ENCODE data around the gene TXNDC12.
"Not testable (repeated sequence)": the region's sequence is repeated elsewhere in the genome, so short reads cannot be mapped to it uniquely, and the experiment has no call there.

The TXNDC12 gene

GRCh38 chr1:52045666-52046195 is 9.3 kb downstream of the TXNDC12 start:
- DNase-seq: not testable (repeated sequence)

GRCh38 chr1:52045236-52045635 is 9.8 kb downstream of the TXNDC12 start:
- no peak for DNase-seq

GRCh38 chr1:52041551-52042185 is 13.3 kb downstream of the TXNDC12 start:
- DNase-seq: no peak

GRCh38 chr1:52037909-52038308 is 17.1 kb downstream of the TXNDC12 start:
- no peak for DNase-seq

GRCh38 chr1:52037402-52037814 is 17.6 kb downstream of the TXNDC12 start:
- no peak for DNase-seq

GRCh38 chr1:52034050-52034384 is 21.0 kb downstream of the TXNDC12 start:
- DNase-seq: no peak

- peak; percentile 91 to 93 for DNase-seq
These were observed 21.6 kb downstream of the TXNDC12 start, which contains the start of gene KTI12 for GRCh38 chr1:52033190-52034049. TSS of gene KTI12 (minus strand) at chr1:52033810. CDS start at chr1:52033761, 49 bp downstream.

- DNase-seq: peak; percentile 11 to 13
These were observed 22.2 kb downstream of the TXNDC12 start for GRCh38 chr1:52032785-52033131.

- DNase-seq: no peak
These were observed 22.7 kb downstream of the TXNDC12 start for GRCh38 chr1:52032124-52032784.

- not testable (repeated sequence) for DNase-seq
These were observed 26.2 kb downstream of the TXNDC12 start for GRCh38 chr1:52028839-52029238.

- no peak for DNase-seq
These were observed 26.7 kb downstream of the TXNDC12 start for GRCh38 chr1:52028328-52028727.

- no peak for DNase-seq
These were observed 28.7 kb downstream of the TXNDC12 start for GRCh38 chr1:52026278-52026677.

GRCh38 chr1:52022133-52022532 is 32.9 kb downstream of the TXNDC12 start:
- DNase-seq: no peak

- no peak for DNase-seq
These were observed 46.8 kb downstream of the TXNDC12 start for GRCh38 chr1:52008071-52008809.

- DNase-seq: no peak
These were observed 47.6 kb downstream of the TXNDC12 start for GRCh38 chr1:52007215-52008002.

GRCh38 chr1:52006081-52006553 is 48.9 kb downstream of the TXNDC12 start:
- not testable (repeated sequence) for DNase-seq

- not testable (repeated sequence) for DNase-seq
These were observed 49.4 kb downstream of the TXNDC12 start for GRCh38 chr1:52005548-52005947.

GRCh38 chr1:52003877-52004276 is 51.1 kb downstream of the TXNDC12 start:
- no peak for DNase-seq

GRCh38 chr1:52002038-52002917 is 52.7 kb downstream of the TXNDC12 start:
- peak; percentile 45 to 79 for DNase-seq

- DNase-seq: no peak
These were observed 56.3 kb downstream of the TXNDC12 start for GRCh38 chr1:51998701-51999100.

- DNase-seq: no peak
These were observed 57.0 kb downstream of the TXNDC12 start for GRCh38 chr1:51997974-51998382.
